ENCODE results near the gene GNG12.
"Not testable (repeated sequence)": the region's sequence is repeated elsewhere in the genome, so short reads cannot be mapped to it uniquely, and the experiment has no call there.

GNG12 gene

GRCh38 chr1:67731322-67731721 lies 101.9 kb downstream of the GNG12 start:
- DNase-seq (ENCODE audit: low spot score) = no peak

- not testable (repeated sequence) for DNase-seq (ENCODE audit: low spot score)
Measured at GRCh38 chr1:67730312-67730711, 103.0 kb downstream of the GNG12 start.

GRCh38 chr1:67729872-67730271 lies 103.4 kb downstream of the GNG12 start:
- no peak for DNase-seq (ENCODE audit: low spot score)

- DNase-seq (ENCODE audit: low spot score) = no peak
Measured at GRCh38 chr1:67726224-67726623, 107.0 kb downstream of the GNG12 start.

- DNase-seq (ENCODE audit: low spot score) = peak; percentile 74
Measured at GRCh38 chr1:67724928-67725560, 108.2 kb downstream of the GNG12 start.

GRCh38 chr1:67723620-67724019 lies 109.6 kb downstream of the GNG12 start:
- DNase-seq (ENCODE audit: low spot score) = peak; percentile 30

GRCh38 chr1:67723126-67723525 lies 110.1 kb downstream of the GNG12 start:
- no peak for DNase-seq (ENCODE audit: low spot score)

- no peak for DNase-seq (ENCODE audit: low spot score)
Measured at GRCh38 chr1:67722292-67722944, 110.8 kb downstream of the GNG12 start.

GRCh38 chr1:67721650-67722291 lies 111.5 kb downstream of the GNG12 start:
- DNase-seq (ENCODE audit: low spot score) = no peak

GRCh38 chr1:67721112-67721511 lies 112.2 kb downstream of the GNG12 start:
- no peak for DNase-seq (ENCODE audit: low spot score)

GRCh38 chr1:67719329-67720196 lies 113.7 kb downstream of the GNG12 start:
- DNase-seq (ENCODE audit: low spot score) = no peak

GRCh38 chr1:67717876-67718275 lies 115.4 kb downstream of the GNG12 start:
- peak; percentile 25 for DNase-seq (ENCODE audit: low spot score)

- peak; percentile 27 for DNase-seq (ENCODE audit: low spot score)
Measured at GRCh38 chr1:67716800-67717199, 116.5 kb downstream of the GNG12 start.

- no peak for DNase-seq (ENCODE audit: low spot score)
Measured at GRCh38 chr1:67715819-67716218, 117.4 kb downstream of the GNG12 start.

- DNase-seq (ENCODE audit: low spot score) = peak; percentile 82
Measured at GRCh38 chr1:67713057-67713846, 120.0 kb downstream of the GNG12 start.

- DNase-seq (ENCODE audit: low spot score) = no peak
Measured at GRCh38 chr1:67711855-67712212, 121.4 kb downstream of the GNG12 start.

GRCh38 chr1:67711158-67711854 lies 122.0 kb downstream of the GNG12 start:
- DNase-seq (ENCODE audit: low spot score) = no peak

GRCh38 chr1:67710417-67710816 lies 122.8 kb downstream of the GNG12 start:
- peak; percentile 48 for DNase-seq (ENCODE audit: low spot score)

GRCh38 chr1:67708606-67709005 lies 124.7 kb downstream of the GNG12 start:
- DNase-seq (ENCODE audit: low spot score) = no peak

- no peak for DNase-seq (ENCODE audit: low spot score)
Measured at GRCh38 chr1:67705735-67706453, 127.4 kb downstream of the GNG12 start.
